Measurements from ENCODE around the gene SPRTN.

The SPRTN gene

GRCh38 chr1:231322880-231323530 is 15.1 kb upstream of the SPRTN start:
- no peak for DNase-seq (ENCODE audit: low read depth)
- in situ Hi-C loops (cut with HindIII; ENCODE audit: low sequenced_read_pairs): no loop called here
- H3K4me3 ChIP-seq (ENCODE audit: low read depth, low read length): no peak overlapping the region
- peak; percentile 20 for TF ChIP-seq CTCF (IDR thresholded peaks at IDR 0.05; ENCODE audit: low read depth, low read length, missing control alignments)

- no peak for TF ChIP-seq CTCF (IDR thresholded peaks at IDR 0.05; ENCODE audit: low read depth, low read length, missing control alignments)
- in situ Hi-C loops (cut with HindIII; ENCODE audit: low sequenced_read_pairs): no loop called here
- no peak overlapping the region for H3K4me3 ChIP-seq (ENCODE audit: low read depth, low read length)
- DNase-seq (ENCODE audit: low read depth): no peak
Observed at GRCh38 chr1:231324660-231325059, 13.4 kb upstream of the SPRTN start.

GRCh38 chr1:231326248-231326647 is 11.8 kb upstream of the SPRTN start:
- no peak overlapping the region for H3K4me3 ChIP-seq (ENCODE audit: low read depth, low read length)
- in situ Hi-C loops (cut with HindIII; ENCODE audit: low sequenced_read_pairs): no loop called here
- no peak for DNase-seq (ENCODE audit: low read depth)
- no peak for TF ChIP-seq CTCF (IDR thresholded peaks at IDR 0.05; ENCODE audit: low read depth, low read length, missing control alignments)

GRCh38 chr1:231327617-231328016 is 10.5 kb upstream of the SPRTN start:
- in situ Hi-C loops (cut with HindIII; ENCODE audit: low sequenced_read_pairs): no loop called here
- no peak for DNase-seq (ENCODE audit: low read depth)
- no peak overlapping the region for H3K4me3 ChIP-seq (ENCODE audit: low read depth, low read length)
- no peak for TF ChIP-seq CTCF (IDR thresholded peaks at IDR 0.05; ENCODE audit: low read depth, low read length, missing control alignments)

- in situ Hi-C loops (cut with HindIII; ENCODE audit: low sequenced_read_pairs): no loop called here
- no peak for DNase-seq (ENCODE audit: low read depth)
- no peak for TF ChIP-seq CTCF (IDR thresholded peaks at IDR 0.05; ENCODE audit: low read depth, low read length, missing control alignments)
- H3K4me3 ChIP-seq (ENCODE audit: low read depth, low read length): no peak overlapping the region
Observed at GRCh38 chr1:231329483-231329882, 8.6 kb upstream of the SPRTN start.

GRCh38 chr1:231332761-231333160 is 5.3 kb upstream of the SPRTN start:
- no peak for TF ChIP-seq CTCF (IDR thresholded peaks at IDR 0.05; ENCODE audit: low read depth, low read length, missing control alignments)
- no peak overlapping the region for H3K4me3 ChIP-seq (ENCODE audit: low read depth, low read length)
- in situ Hi-C loops (cut with HindIII; ENCODE audit: low sequenced_read_pairs): no loop called here
- no peak for DNase-seq (ENCODE audit: low read depth)

Data from astrocyte of the cerebellum (primary cell).